ENCODE results near the gene MAP3K7CL. TPM values are rescaled to one million over a fixed set of nuclear protein-coding genes. Genes with fewer than 3 reads are reported as not detected.

The MAP3K7CL gene
- polyA plus RNA-seq (2011; rRNA removed) (11.0 and 11.1 TPM in 2 replicates), polyA minus RNA-seq (2011; rRNA and poly(A)+ RNA removed) (9.6 and 11.8 TPM in 2 replicates)

GRCh38 chr21:29130270-29130969, at the start of gene MAP3K7CL:
Gene MAP3K7CL (plus strand): TSS chr21:29130644. CDS start chr21:29133345, 2,701 bp downstream.
- POLR2A ChIA-PET = interaction anchor here (1.6 to 2.0 kb wide), 2 partner anchors 15 to 26 kb away, joined by 3 to 11 read pairs; no protein-coding TSS in a partner anchor

GRCh38 chr21:29082046-29082815, 48.2 kb upstream of the MAP3K7CL start:
- H3K4me3 ChIP-seq (ENCODE audit: low read depth, low read length) = no peak overlapping the region
- ChIA-PET POLR2A (no interaction called here), CTCF (interaction anchor here (0.7 kb wide), 1 partner anchor 32 kb away, joined by 4 read pairs; no protein-coding TSS in a partner anchor)
- DNase-seq (ENCODE audit: low read depth, low spot score) = no peak
- TF ChIP-seq CTCF (IDR thresholded peaks at IDR 0.05; ENCODE audit: low read depth, low read length) = no peak
- no peak overlapping the region for H3K27ac ChIP-seq (ENCODE audit: low read depth, low read length)
- no peaks in the 10 kb centered on the region for H3K27me3 ChIP-seq (ENCODE audit: control insufficient read depth, insufficient read depth, low read length)
- H3K9me3 ChIP-seq (ENCODE audit: control insufficient read depth, insufficient read depth, low read length) = no peaks in the 10 kb centered on the region

More at GRCh38 chr21:29130270-29130969, at the start of gene MAP3K7CL:
- Histone ChIP-seq H3K4me3 (ENCODE audit: low read depth, low read length) (no peak within 1 kb of the TSS; the same call in none of the 2 replicates), H3K27ac (ENCODE audit: low read depth, low read length) (peak within 1 kb of the TSS; percentile 93), H3K27me3 (ENCODE audit: control insufficient read depth, insufficient read depth, low read length) (no peaks in the 10 kb centered on the region), H3K9me3 (ENCODE audit: control insufficient read depth, insufficient read depth, low read length) (no peaks in the 10 kb centered on the region)
- no peak for TF ChIP-seq CTCF (IDR thresholded peaks at IDR 0.05; ENCODE audit: low read depth, low read length)
- CTCF ChIA-PET = interaction anchor here (0.7 to 1.2 kb wide), 2 partner anchors 14 to 178 kb away, joined by 3 to 4 read pairs; no protein-coding TSS in a partner anchor
- DNase-seq (ENCODE audit: low read depth, low spot score) = peak; percentile 99

- Histone ChIP-seq H3K9me3 (ENCODE audit: control insufficient read depth, insufficient read depth, low read length) (no peaks in the 10 kb centered on the region), H3K4me3 (ENCODE audit: low read depth, low read length) (no peak overlapping the region), H3K27ac (ENCODE audit: low read depth, low read length) (no peak overlapping the region), H3K27me3 (ENCODE audit: control insufficient read depth, insufficient read depth, low read length) (no peaks in the 10 kb centered on the region)
- ChIA-PET POLR2A (no interaction called here), CTCF (no interaction called here)
- DNase-seq (ENCODE audit: low read depth, low spot score) = no peak
- no peak for TF ChIP-seq CTCF (IDR thresholded peaks at IDR 0.05; ENCODE audit: low read depth, low read length)
Measured at GRCh38 chr21:29083306-29083705, 47.1 kb upstream of the MAP3K7CL start.

- H3K27me3 ChIP-seq (ENCODE audit: control insufficient read depth, insufficient read depth, low read length) = no peaks in the 10 kb centered on the region
- DNase-seq (ENCODE audit: low read depth, low spot score) = no peak
- no peak for TF ChIP-seq CTCF (IDR thresholded peaks at IDR 0.05; ENCODE audit: low read depth, low read length)
- H3K4me3 ChIP-seq (ENCODE audit: low read depth, low read length) = no peak overlapping the region
- CTCF ChIA-PET = no interaction called here
- no peaks in the 10 kb centered on the region for H3K9me3 ChIP-seq (ENCODE audit: control insufficient read depth, insufficient read depth, low read length)
- no peak overlapping the region for H3K27ac ChIP-seq (ENCODE audit: low read depth, low read length)
- POLR2A ChIA-PET = no interaction called here
Measured at GRCh38 chr21:29084372-29084771, 46.1 kb upstream of the MAP3K7CL start.

Data from AG04450 (cell line).